GM21390 (cell line): Measurements from ENCODE around the gene RRP1.
"Not testable (repeated sequence)": the region's sequence is repeated elsewhere in the genome, so short reads cannot be mapped to it uniquely, and the experiment has no call there.

Source experiments
- ATAC-seq: cut with Tn5 transposase; IDR thresholded peaks from one replicate; pipeline ENCODE4 v1.9.1; 2021; ENCODE audit not compliant: unreplicated experiment

RRP1 gene

GRCh38 chr21:43815991-43816390 lies 26.6 kb downstream of the RRP1 start:
- ATAC-seq = no peak

- ATAC-seq = no peak
Observed at GRCh38 chr21:43816611-43817071, 27.3 kb downstream of the RRP1 start.

DNA sequence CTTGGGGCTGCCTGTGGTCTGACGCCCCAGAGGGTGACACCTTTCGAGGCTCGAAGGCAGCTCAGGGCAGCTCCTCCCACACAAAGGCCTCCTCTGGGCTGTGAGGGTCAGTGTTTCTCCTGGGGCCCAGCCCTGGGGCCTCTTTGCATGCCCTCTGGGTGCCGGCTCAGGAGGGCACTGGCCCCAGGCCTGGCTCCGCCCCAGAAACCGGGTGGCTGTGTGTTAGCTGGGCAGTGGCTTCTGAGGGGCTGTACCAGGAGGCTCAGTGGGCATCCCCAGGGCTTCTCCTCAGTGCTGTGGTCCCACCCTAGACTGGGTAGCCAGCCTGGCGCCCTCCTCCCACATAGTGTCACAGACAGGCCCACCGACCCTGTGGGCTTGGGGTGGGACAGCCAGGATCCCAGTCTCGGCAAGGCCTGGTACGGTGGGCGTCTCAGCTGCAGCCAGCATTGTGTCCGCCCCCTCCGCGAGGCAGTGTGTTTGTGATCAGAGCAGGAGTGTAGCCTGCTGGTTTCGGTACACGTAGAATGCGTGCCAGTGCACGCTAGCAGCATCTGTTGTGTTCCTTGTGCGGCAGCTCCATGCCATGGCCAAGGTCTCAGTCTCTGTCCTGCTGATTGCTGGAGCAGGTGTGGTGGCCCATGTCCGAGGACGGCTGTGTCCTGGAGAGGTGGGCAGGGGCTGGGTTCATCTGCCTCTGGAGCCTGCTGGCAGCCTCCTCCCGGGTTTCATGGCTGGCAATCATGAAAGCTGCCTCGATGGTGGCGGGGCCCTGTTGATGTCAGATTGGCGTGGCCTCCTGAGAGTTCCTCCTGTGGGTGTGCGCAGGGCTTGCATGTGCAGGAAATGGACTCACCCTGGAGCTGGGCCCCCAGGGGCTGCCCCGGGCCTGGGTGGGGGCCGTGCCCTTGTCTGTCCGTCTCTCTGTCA lies 28.0 kb downstream of the RRP1 start:
- no peak for ATAC-seq

GRCh38 chr21:43818685-43819084 lies 29.3 kb downstream of the RRP1 start:
- no peak for ATAC-seq

DNA sequence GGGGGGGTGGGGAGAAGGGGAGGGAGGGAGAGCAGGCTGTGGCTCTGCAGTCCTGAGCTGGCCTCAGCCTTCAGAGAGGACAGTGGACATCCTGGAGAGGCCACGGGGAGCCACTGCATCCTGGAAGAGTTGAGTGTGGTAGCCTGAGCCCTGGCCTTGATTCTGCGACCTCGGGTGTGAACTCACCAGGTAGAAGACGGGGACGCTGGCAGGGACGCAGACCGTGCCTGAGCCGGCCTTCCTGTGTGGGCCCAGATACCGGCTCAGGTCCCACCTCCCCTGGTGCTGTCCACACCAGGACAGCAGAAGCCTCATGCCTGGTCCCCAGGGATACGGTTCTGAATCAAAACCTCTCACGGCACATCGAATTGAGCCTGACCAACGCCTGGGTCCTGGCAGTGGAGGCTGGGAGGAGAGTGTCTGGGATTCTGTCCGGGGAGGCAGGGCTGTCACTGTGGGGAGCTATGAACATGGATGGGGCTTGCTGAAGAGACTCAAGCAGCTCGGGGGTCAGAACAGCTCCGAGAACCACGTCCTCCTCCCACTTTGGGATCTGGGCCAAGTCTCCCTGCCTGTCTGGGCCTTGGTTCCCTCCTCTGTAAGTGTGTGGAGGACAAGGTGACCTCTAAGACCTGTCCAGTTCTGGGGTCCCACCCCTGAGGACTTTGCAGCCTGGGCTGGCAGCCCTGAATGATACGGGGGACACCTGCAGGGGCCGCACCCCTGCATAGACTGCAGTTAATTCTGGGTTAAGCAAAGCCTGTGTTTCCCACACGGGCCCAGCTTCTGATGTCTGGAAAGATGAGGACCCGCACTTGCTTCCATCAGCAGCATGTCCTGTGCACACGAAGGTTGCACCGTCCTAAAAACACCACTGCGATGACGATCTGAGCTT lies 30.4 kb downstream of the RRP1 start:
- no peak for ATAC-seq

GRCh38 chr21:43820466-43820865 lies 31.1 kb downstream of the RRP1 start:
- ATAC-seq = no peak

DNA sequence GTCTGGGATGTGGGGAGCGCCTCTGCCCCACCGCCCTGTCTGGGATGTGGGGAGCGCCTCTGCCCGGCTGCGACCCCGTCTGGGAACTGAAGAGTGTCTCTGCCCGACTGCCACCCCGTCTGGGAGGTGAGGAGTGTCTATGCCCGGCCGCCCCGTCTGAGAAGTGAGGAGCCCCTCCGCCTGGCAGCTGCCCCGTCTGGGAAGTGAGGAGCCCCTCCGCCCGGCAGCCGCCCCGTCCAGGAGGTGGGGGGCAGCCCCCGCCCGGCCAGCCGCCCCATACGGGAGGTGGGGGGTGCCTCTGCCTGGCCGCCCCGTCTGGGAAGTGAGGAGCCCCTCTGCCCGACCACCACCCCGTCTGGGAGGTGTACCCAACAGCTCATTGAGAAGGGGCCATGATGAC lies 32.8 kb downstream of the RRP1 start:
- ATAC-seq = not testable (repeated sequence)

GRCh38 chr21:43822741-43823140 lies 33.4 kb downstream of the RRP1 start:
- ATAC-seq = not testable (repeated sequence)

GRCh38 chr21:43824333-43825241 lies 35.2 kb downstream of the RRP1 start:
- no peak for ATAC-seq

- no peak for ATAC-seq
Observed at GRCh38 chr21:43825242-43825935, 36.0 kb downstream of the RRP1 start.

GRCh38 chr21:43825936-43826622 lies 36.7 kb downstream of the RRP1 start:
- ATAC-seq = no peak

- ATAC-seq = no peak
Observed at GRCh38 chr21:43826623-43826974, 37.2 kb downstream of the RRP1 start.

- ATAC-seq = no peak
Observed at GRCh38 chr21:43827015-43827611, 37.7 kb downstream of the RRP1 start.

GRCh38 chr21:43829161-43829560 lies 39.8 kb downstream of the RRP1 start:
- no peak for ATAC-seq

- no peak for ATAC-seq
Observed at GRCh38 chr21:43829575-43830119, 40.3 kb downstream of the RRP1 start.

DNA sequence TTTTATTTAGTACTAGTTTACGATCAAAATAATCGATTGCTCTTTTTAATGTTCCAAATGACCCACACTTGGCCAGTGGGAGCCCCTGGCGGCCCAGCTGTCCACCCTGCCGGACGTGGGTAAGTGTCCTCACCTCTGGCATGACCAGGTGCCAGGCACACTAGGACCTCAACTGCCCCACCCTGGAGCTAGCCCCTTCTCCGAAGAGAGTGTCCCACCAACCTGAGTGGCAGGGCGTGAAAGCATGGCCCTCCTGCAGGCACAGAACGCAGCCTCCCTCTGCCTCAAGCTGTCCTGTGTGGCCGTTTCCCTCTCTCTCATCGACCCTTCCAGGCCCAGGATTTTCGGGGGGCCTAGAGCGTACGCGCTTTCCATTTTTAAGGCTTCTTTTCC lies 42.8 kb downstream of the RRP1 start:
- no peak for ATAC-seq

DNA sequence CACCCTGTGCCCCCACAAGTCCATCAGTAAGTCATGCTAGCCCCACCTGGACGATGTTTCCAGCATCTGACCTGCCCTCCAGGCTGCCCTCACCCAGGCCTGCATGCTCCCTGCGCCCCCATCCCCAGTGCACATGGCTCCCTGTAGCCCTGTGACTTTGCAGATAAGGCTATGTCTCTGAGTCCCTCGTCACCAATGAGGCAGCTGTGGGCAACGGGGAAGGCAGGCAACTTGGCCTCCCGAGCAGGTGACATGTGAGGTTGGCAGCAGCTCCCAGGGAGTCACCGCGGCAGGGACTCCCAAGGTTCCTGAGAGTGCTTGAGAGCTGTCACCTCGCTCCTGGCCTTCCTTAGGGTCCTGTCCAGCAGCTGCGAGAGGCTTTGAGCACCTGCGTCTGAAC lies 43.3 kb downstream of the RRP1 start:
- ATAC-seq = no peak

- no peak for ATAC-seq
Observed at GRCh38 chr21:43834146-43834905, 44.9 kb downstream of the RRP1 start.
